ENCODE measurements around the gene PANK4. TPM values are rescaled to one million over a fixed set of nuclear protein-coding genes. Genes with fewer than 3 reads are reported as not detected.

Gene PANK4
- total RNA-seq, 4 donors from 2014 or later = 29.3 to 39.9 (median 38.0) TPM

DNA sequence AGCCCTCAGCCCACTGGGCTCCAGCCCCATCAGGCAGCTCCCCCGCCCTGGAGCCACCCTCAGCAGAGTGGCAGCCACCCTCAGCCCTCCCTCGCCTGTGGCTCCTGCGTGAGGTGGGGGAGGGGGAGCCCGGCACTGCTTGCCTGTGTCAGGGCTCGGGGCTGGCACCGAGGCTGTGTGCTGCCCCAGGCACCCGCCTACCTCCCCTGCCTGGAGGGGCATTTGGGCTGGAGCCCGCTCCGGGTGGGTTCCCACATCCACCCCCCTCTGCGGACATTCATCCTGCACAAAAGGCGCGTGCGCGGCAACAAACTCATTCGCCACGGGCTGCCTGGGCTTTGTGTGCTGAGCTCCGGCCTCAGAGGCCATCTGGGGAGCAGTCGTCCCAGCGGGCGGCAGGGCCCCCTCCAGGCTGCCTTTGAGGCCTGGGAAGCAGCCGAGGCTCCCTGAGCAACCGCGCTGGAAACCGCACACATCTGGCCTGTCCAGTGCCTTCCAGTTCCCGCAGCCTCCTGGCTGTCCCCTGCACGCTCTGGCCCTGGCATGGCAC, 17.2 kb upstream of the PANK4 start:
- Histone ChIP-seq H3K4me3 (replicated peaks in 1 of 3) (no peak overlapping the region), H3K27me3 (peaks cover 4% of the 10 kb centered on the region), H3K36me3 (no peaks in the 10 kb centered on the region), H3K9me3 (no peaks in the 10 kb centered on the region), H3K27ac (no peak overlapping the region), H3K4me1 (peaks cover 22 to 47% of the 10 kb centered on the region in 2 donors)
- peak in 1 of 2 donors; percentile 20 for DNase-seq
- 70% methylated on average over 2 of the region's 26 CpGs; no CpG with 5 or more reads in 1 of the 2 donors for WGBS, 2 donors
- TF ChIP-seq, protein P1, sequence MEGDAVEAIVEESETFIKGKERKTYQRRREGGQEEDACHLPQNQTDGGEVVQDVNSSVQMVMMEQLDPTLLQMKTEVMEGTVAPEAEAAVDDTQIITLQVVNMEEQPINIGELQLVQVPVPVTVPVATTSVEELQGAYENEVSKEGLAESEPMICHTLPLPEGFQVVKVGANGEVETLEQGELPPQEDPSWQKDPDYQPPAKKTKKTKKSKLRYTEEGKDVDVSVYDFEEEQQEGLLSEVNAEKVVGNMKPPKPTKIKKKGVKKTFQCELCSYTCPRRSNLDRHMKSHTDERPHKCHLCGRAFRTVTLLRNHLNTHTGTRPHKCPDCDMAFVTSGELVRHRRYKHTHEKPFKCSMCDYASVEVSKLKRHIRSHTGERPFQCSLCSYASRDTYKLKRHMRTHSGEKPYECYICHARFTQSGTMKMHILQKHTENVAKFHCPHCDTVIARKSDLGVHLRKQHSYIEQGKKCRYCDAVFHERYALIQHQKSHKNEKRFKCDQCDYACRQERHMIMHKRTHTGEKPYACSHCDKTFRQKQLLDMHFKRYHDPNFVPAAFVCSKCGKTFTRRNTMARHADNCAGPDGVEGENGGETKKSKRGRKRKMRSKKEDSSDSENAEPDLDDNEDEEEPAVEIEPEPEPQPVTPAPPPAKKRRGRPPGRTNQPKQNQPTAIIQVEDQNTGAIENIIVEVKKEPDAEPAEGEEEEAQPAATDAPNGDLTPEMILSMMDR (IDR thresholded peaks at IDR 0.05) = no peak
- no peak for TF ChIP-seq POLR2A (IDR thresholded peaks at IDR 0.05)
- intact Hi-C loops (cut with DNase I) = loop anchor here (10.0 kb wide), 1 partner anchor 339 kb away; no protein-coding TSS in a partner anchor

DNA sequence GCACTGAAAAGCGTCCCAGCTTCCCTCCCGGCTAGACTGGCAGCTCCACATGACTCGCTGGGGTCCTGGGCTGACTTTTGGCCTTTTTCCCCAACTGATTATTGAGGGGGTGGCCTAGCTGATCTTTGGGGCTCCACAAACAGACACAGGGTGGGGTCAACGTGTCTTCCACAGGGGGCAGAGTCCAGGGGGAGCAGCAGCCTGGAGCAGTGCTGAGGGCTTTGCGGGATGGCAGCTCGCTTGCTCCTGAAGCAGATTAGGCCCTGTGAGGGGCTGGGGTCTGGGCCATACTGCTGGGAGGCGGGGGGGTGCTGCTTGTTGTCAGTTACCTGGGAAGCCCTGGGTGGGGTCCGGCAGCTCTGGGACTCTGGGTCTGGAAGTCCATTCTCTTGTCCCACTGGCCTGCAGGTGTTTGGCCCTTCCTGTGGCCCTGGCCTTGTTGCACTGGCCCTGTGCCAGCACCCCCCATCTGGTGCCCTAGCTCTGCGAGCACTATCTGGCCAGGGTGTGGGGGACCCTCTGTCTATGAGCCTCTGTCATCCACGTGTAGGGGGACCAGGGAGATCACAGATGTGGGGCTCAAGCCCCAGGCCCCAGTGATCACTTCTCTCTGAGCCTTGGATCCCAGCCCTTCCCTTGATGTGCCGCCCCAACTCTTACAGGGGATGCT, 16.0 kb upstream of the PANK4 start:
- H3K27me3 ChIP-seq = peaks cover 4% of the 10 kb centered on the region
- intact Hi-C loops (cut with DNase I) = loop anchor here (10.0 kb wide), 1 partner anchor 338 kb away; no protein-coding TSS in a partner anchor
- peaks cover 16 to 36% of the 10 kb centered on the region in 2 donors for H3K4me1 ChIP-seq
- H3K36me3 ChIP-seq = no peaks in the 10 kb centered on the region
- H3K27ac ChIP-seq = no peak overlapping the region
- DNase-seq = no peak
- TF ChIP-seq, protein P1 (IDR thresholded peaks at IDR 0.05) = no peak
- TF ChIP-seq POLR2A (IDR thresholded peaks at IDR 0.05) = no peak
- H3K4me3 ChIP-seq (replicated peaks in 1 of 3) = no peak overlapping the region
- WGBS, 2 donors = 81 to 87% methylated on average over 5 to 11 of the region's 11 CpGs
- no peaks in the 10 kb centered on the region for H3K9me3 ChIP-seq

DNA sequence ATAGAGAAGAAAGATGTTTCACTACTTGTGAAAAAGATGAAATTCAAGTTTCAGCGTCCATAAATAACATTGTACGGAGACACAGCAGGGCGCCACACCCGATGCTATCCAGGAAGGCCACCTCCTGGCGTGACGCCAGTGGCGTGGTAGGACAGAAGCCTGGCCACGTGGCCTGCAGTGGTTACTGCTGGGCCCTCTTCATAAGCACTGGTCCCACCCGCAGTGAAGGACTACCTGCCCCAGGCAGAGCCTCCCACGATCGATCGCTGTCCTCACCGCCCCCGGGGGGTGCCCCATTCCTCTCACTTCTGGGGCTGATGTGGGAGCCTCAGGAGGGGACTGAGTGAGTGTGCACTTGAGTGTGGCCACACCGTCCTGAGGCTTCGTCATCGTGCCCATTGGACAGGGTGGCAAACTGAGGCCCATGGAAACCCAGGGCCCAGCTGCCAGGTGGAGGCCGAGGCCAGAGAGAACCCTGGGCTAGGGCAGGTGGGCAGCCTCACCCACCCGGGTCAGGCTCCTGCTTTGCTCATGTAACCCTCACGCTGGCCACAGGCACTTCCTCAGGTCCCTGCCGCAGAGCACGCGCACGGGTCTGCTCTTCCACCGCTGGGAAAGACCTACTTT, 15.3 kb upstream of the PANK4 start:
- Histone ChIP-seq H3K4me1 (peaks cover 11 to 30% of the 10 kb centered on the region in 2 donors), H3K27me3 (peaks cover 4% of the 10 kb centered on the region), H3K9me3 (no peaks in the 10 kb centered on the region), H3K36me3 (no peaks in the 10 kb centered on the region), H3K4me3 (replicated peaks in 1 of 3) (no peak overlapping the region), H3K27ac (no peak overlapping the region)
- 75 to 76% methylated on average over 17 to 18 of the region's 25 CpGs for whole genome bisulfite sequencing, 2 donors
- peak; percentile 40 to 44 for DNase-seq
- intact Hi-C loops (cut with DNase I) = loop anchor here (10.0 kb wide), 1 partner anchor 337 kb away; no protein-coding TSS in a partner anchor
- TF ChIP-seq, protein P1 (IDR thresholded peaks at IDR 0.05) = no peak
- TF ChIP-seq POLR2A (IDR thresholded peaks at IDR 0.05) = no peak

DNA sequence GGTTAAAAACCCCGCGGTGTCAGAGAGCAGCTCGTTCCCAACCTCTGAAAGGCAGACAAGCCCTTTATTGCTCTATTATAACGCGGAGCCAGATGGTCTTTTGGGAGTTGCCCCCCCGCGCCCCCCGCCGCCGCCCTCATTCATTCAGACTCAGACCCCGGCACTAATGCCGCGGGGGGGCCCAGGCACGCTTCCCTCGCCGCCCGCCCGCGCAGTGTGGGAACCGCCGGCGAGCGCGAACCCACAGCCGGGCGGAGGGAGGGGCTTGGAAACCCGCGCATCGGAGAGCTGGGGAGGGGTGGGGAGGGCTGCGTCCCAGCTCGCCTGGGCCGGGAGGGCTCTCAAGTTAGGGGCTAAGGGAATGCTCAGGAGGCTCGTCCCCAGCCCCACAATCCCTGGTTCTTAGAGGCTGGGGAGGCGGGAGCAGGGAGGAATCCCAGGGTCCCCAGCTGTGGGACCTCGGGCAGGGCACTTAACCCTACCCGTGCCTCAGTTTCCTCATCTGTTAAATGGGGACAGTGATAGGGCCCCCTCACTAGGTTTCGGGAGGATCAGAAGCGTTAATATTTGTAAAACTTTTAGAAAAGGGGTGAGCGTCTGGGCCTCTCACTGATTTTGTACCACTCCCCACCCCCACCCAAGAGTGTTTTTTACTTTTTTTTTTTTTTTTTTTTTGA, 14.6 kb upstream of the PANK4 start:
- TF ChIP-seq, protein P1 (IDR thresholded peaks at IDR 0.05) = no peak
- TF ChIP-seq POLR2A (IDR thresholded peaks at IDR 0.05) = no peak
- H3K36me3 ChIP-seq = no peaks in the 10 kb centered on the region
- no peak overlapping the region for H3K4me3 ChIP-seq (replicated peaks in 1 of 3)
- peaks cover 6 to 23% of the 10 kb centered on the region in 2 donors for H3K4me1 ChIP-seq
- peaks cover 4% of the 10 kb centered on the region for H3K27me3 ChIP-seq
- DNase-seq = no peak
- 26 to 43% methylated on average over 10 to 15 of the region's 39 CpGs for WGBS, 2 donors
- intact Hi-C loops (cut with DNase I) = loop anchor here (10.0 kb wide), 1 partner anchor 336 kb away; no protein-coding TSS in a partner anchor
- no peaks in the 10 kb centered on the region for H3K9me3 ChIP-seq
- no peak overlapping the region for H3K27ac ChIP-seq

All from thyroid gland (tissue), 4 donors.